ENCODE data around the gene FAM222A.

DNA sequence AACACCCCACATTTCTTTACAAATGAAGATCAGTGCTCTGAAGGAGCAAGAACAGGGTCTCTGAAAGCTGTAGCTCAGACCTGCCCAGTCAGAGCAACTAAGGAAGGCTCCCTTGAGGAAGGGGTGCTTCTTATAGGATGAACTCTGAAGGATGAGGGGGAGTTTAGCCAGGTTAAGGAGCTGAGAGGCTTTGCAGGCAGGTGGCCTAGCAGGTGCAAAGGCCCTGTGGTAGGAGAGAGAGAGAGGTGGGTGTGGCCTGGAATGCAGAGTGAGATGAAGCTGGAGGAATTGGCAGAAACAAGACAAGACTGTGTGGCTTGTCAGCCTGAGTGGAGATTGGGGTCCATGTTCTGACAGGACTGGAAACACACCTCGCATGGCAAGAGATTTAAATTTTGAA lies 20.5 kb upstream of the FAM222A start:
- TF ChIP-seq, protein P1, sequence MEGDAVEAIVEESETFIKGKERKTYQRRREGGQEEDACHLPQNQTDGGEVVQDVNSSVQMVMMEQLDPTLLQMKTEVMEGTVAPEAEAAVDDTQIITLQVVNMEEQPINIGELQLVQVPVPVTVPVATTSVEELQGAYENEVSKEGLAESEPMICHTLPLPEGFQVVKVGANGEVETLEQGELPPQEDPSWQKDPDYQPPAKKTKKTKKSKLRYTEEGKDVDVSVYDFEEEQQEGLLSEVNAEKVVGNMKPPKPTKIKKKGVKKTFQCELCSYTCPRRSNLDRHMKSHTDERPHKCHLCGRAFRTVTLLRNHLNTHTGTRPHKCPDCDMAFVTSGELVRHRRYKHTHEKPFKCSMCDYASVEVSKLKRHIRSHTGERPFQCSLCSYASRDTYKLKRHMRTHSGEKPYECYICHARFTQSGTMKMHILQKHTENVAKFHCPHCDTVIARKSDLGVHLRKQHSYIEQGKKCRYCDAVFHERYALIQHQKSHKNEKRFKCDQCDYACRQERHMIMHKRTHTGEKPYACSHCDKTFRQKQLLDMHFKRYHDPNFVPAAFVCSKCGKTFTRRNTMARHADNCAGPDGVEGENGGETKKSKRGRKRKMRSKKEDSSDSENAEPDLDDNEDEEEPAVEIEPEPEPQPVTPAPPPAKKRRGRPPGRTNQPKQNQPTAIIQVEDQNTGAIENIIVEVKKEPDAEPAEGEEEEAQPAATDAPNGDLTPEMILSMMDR (IDR thresholded peaks at IDR 0.05; ENCODE audit: insufficient read depth, low read length, poor library complexity, severe bottlenecking), result no peak
- no peak for TF ChIP-seq EZH2phosphoT487 (conservative IDR thresholded peaks at IDR 0.05; ENCODE audit: low read length)

Measured in SU-DHL-6 (cell line).